DND-41 (cell line): Measurements from ENCODE around the gene PLEK.

Experiments
- ATAC-seq: fragments of 200-7000 bp; cut with Tn5 transposase; 3 replicates; pipeline ENCODE4 v1.9.1; 2021; ENCODE audit warnings: low read depth; ENCODE audit not compliant: insufficient read depth
- DNase-seq: peaks from one replicate; pipeline ENCODE4 v3.0.0-alpha.2; 2020
- H2AFZ ChIP-seq: 2 replicates; pipeline ENCODE4 v1.6.0; 2012; ENCODE audit warnings: low read depth, low read length
- H3K27ac ChIP-seq: 2 replicates; pipeline ENCODE4 v1.5.1; 2012; ENCODE audit warnings: low read length, inconsistent platforms
- H3K27me3 ChIP-seq: fragments of 200-600 bp; sonication (generic); 2 replicates; pipeline ENCODE4 v1.6.0; 2012; ENCODE audit warnings: low read length, mild to moderate bottlenecking, inconsistent platforms; ENCODE audit not compliant: insufficient read depth, poor library complexity
- H3K36me3 ChIP-seq: 2 replicates; pipeline ENCODE4 v1.5.1; 2012; ENCODE audit warnings: low read length, inconsistent platforms; ENCODE audit not compliant: insufficient read depth
- H3K4me1 ChIP-seq: 2 replicates; pipeline ENCODE4 v1.5.1; 2012; ENCODE audit warnings: mild to moderate bottlenecking, low read length; ENCODE audit not compliant: insufficient read depth
- H3K4me2 ChIP-seq: 2 replicates; pipeline ENCODE4 v1.6.0; 2012; ENCODE audit warnings: mild to moderate bottlenecking, moderate library complexity, low read length, inconsistent platforms; ENCODE audit not compliant: insufficient read depth
- H3K4me3 ChIP-seq, 2 experiments: fragments of 200-600 bp in 1 of 2; shearing (Covaris generic) in 1 of 2; 2 replicates each; pipeline ENCODE4 v1.5.1; 2012 to 2016; ENCODE audit warnings: inconsistent platforms in 2 of 2, low read length in 2 of 2, mild to moderate bottlenecking in 2 of 2, low read depth in 1 of 2, moderate library complexity in 1 of 2
- H3K79me2 ChIP-seq: 2 replicates; pipeline ENCODE4 v1.6.0; 2012; ENCODE audit warnings: low read length, inconsistent platforms; ENCODE audit not compliant: insufficient read depth
- H3K9ac ChIP-seq: 2 replicates; pipeline ENCODE4 v1.6.0; 2012; ENCODE audit warnings: low read depth, mild to moderate bottlenecking, inconsistent platforms, low read length, moderate library complexity
- H3K9me3 ChIP-seq: 2 replicates; pipeline ENCODE4 v1.5.1; 2012; ENCODE audit warnings: low read length, moderate library complexity, mild to moderate bottlenecking, inconsistent platforms; ENCODE audit not compliant: insufficient read depth, severe bottlenecking
- H4K20me1 ChIP-seq: 2 replicates; pipeline ENCODE4 v1.6.0; 2012; ENCODE audit warnings: low read length; ENCODE audit not compliant: insufficient read depth
- EZH2 ChIP-seq: IDR thresholded peaks from 3 replicates; pipeline ENCODE4 v1.6.1; 2012; ENCODE audit warnings: borderline replicate concordance, low read depth, mild to moderate bottlenecking, moderate library complexity, low read length, inconsistent platforms; ENCODE audit not compliant: severe bottlenecking
- TF ChIP-seq, protein P1 (sequence below): IDR thresholded peaks from 2 replicates; pipeline ENCODE4 v1.5.1; 2012; ENCODE audit warnings: borderline replicate concordance, low read length, moderate library complexity, mild to moderate bottlenecking; ENCODE audit not compliant: poor library complexity, severe bottlenecking; ENCODE audit errors: extremely low read depth

The PLEK gene

DNA sequence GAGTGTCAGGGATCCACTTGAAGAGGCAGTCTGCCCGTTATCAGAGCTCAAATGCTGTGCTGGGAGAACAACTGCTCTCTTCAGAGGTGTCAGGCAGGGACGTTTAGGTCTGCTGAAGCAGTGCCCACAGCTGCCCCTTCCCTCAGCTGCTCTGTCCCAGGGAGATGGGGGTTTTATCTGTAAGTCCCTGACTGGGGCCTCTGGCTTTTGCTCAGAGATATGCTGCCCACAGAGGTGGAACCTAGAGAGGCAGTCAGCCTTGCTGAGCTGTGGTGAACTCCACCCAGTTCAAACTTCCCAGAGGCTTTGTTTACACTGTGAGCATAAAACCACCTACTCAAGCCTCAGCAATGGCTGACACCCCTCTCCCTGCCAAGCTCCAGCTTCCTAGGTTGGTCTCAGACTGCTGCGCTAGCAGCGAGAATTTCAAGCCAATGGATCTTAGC is 38.1 kb downstream of the PLEK start:
- Histone ChIP-seq H3K4me3 (no peak overlapping the region), H3K4me1 (no peaks in the 10 kb centered on the region), H3K36me3 (no peaks in the 10 kb centered on the region), H4K20me1 (no peaks in the 10 kb centered on the region), H3K9ac (no peak overlapping the region), H3K79me2 (no peaks in the 10 kb centered on the region), H2AFZ (no peak overlapping the region), H3K4me2 (no peak overlapping the region), H3K9me3 (no peaks in the 10 kb centered on the region), H3K27me3 (no peaks in the 10 kb centered on the region), H3K27ac (no peak overlapping the region)
- DNase-seq: no peak
- no peak for ATAC-seq
- no peak for TF ChIP-seq EZH2
- TF ChIP-seq, protein P1, sequence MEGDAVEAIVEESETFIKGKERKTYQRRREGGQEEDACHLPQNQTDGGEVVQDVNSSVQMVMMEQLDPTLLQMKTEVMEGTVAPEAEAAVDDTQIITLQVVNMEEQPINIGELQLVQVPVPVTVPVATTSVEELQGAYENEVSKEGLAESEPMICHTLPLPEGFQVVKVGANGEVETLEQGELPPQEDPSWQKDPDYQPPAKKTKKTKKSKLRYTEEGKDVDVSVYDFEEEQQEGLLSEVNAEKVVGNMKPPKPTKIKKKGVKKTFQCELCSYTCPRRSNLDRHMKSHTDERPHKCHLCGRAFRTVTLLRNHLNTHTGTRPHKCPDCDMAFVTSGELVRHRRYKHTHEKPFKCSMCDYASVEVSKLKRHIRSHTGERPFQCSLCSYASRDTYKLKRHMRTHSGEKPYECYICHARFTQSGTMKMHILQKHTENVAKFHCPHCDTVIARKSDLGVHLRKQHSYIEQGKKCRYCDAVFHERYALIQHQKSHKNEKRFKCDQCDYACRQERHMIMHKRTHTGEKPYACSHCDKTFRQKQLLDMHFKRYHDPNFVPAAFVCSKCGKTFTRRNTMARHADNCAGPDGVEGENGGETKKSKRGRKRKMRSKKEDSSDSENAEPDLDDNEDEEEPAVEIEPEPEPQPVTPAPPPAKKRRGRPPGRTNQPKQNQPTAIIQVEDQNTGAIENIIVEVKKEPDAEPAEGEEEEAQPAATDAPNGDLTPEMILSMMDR: no peak

DNA sequence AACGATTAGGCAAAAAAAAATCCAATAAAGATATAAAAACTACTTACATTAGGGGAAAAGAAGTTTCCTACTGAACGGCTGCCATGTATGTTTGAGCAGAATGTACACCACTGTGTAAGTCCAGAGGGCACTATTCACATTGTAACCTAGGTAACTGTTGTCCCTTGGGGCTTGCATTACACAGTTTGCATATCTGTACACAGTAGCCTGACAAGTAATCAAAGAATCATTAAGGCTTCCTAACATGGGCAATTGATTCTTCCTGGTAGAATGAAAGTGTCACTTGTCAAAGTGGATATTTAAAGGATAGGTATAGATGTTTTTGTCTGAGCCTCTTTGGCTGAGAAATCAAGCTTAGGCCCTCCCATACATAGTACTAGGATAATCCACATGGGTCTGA is 39.1 kb downstream of the PLEK start:
- no peak overlapping the region for H3K4me3 ChIP-seq
- no peak overlapping the region for H3K4me2 ChIP-seq
- no peak overlapping the region for H3K27ac ChIP-seq
- no peaks in the 10 kb centered on the region for H3K27me3 ChIP-seq
- ATAC-seq: no peak
- H3K4me1 ChIP-seq: no peaks in the 10 kb centered on the region
- no peak overlapping the region for H3K9ac ChIP-seq
- H3K9me3 ChIP-seq: no peaks in the 10 kb centered on the region
- no peaks in the 10 kb centered on the region for H3K36me3 ChIP-seq
- H3K79me2 ChIP-seq: no peaks in the 10 kb centered on the region
- no peak for TF ChIP-seq EZH2
- TF ChIP-seq, protein P1: no peak
- DNase-seq: no peak
- H4K20me1 ChIP-seq: no peaks in the 10 kb centered on the region
- no peak overlapping the region for H2AFZ ChIP-seq

DNA sequence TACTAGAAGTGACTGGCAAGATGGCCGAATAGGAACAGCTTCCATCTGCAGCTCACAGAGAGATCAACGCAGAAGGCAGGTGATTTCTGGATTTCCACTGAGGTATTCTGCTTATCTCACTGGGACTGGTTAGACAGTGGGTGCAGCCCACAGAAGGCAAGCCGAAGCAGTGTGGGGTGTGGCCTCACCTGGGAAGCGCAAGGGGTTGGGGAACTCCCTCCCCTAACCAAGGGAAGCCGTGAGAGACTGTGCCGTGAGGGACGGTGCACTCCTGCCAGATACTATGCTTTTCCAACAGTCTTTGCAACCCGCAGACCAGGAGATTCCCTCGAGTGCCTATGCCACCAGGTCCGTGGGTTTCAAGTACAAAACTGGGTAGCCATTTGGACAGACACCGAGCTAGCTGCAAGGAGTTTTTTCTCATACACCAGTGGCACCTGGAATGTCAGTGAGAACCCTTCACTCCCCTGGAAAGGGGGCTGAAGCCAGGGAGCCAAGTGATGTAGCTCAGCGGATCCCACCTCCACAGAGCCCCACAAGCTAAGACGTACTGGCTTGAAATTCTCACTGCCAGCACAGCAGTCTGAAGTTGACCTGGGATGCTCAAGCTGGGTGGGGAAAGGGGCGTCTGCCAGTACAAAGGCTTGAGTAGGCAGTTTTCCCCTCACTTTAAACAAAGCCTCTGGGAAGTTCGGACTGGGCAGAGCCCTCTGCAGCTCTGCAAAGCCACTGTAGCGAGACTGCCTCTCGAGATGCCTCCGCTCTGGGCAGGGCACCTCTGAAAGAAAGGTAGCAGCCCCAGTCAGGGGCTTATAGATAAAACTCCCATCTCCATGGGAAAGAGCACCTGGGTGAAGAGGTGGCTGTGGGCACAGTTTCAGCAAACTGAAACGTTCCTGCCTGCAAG is 40.1 kb downstream of the PLEK start:
- H3K4me1 ChIP-seq: no peaks in the 10 kb centered on the region
- ATAC-seq (no peak), DNase-seq (no peak)
- no peak overlapping the region for H3K4me3 ChIP-seq
- H3K9ac ChIP-seq: no peak overlapping the region
- no peaks in the 10 kb centered on the region for H3K27me3 ChIP-seq
- H2AFZ ChIP-seq: no peak overlapping the region; the same call in 1 of the 2 replicates
- H3K36me3 ChIP-seq: no peaks in the 10 kb centered on the region
- H3K9me3 ChIP-seq: no peaks in the 10 kb centered on the region
- TF ChIP-seq, protein P1: no peak
- H4K20me1 ChIP-seq: no peaks in the 10 kb centered on the region
- H3K4me2 ChIP-seq: no peak overlapping the region
- no peak overlapping the region for H3K27ac ChIP-seq
- no peaks in the 10 kb centered on the region for H3K79me2 ChIP-seq
